GM18858 (cell line): ENCODE measurements around the gene CD46.
"Not testable (repeated sequence)": the region's sequence is repeated elsewhere in the genome, so short reads cannot be mapped to it uniquely, and the experiment has no call there.

Experiments used
- ATAC-seq: cut with Tn5 transposase; IDR thresholded peaks from one replicate; pipeline ENCODE4 v1.9.1; 2021; ENCODE audit not compliant: unreplicated experiment

The CD46 gene

GRCh38 chr1:207750631-207751305, 1.1 kb upstream of the CD46 start:
- no peak for ATAC-seq

- not testable (repeated sequence) for ATAC-seq
These were observed 428 bp upstream of the CD46 start for GRCh38 chr1:207751463-207751789.

DNA sequence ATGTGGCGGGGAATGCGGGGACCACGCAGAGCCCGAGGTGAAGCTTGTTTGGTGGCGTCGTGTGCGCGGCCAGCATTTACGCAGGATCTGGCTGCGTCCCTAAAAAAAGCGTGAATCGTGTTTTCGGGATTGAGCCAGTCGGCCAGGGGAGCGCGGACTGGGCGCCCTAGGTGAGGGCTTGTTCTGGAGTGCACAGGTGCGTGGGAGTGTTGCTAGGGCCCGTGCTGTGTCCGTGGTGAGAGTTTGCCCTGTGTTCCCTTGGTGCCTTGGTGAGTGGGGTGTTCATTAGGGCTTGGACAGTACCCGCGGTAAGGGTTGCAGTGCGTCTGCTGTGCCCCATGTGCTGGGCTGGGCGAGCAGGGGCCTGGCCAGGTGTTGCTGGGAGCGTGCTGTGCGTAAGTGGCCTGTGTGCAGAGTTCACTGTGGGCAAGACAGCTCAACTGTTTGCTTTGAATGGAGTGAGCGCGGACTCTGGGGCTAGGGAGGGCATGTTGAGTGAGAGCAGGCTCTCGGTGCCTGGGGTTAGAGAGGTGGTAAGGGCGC, 673 bp downstream of the CD46 start:
- ATAC-seq, result no peak

GRCh38 chr1:207753611-207754010, 1.8 kb downstream of the CD46 start:
- no peak for ATAC-seq

GRCh38 chr1:207754011-207754410, 2.2 kb downstream of the CD46 start:
- no peak for ATAC-seq

DNA sequence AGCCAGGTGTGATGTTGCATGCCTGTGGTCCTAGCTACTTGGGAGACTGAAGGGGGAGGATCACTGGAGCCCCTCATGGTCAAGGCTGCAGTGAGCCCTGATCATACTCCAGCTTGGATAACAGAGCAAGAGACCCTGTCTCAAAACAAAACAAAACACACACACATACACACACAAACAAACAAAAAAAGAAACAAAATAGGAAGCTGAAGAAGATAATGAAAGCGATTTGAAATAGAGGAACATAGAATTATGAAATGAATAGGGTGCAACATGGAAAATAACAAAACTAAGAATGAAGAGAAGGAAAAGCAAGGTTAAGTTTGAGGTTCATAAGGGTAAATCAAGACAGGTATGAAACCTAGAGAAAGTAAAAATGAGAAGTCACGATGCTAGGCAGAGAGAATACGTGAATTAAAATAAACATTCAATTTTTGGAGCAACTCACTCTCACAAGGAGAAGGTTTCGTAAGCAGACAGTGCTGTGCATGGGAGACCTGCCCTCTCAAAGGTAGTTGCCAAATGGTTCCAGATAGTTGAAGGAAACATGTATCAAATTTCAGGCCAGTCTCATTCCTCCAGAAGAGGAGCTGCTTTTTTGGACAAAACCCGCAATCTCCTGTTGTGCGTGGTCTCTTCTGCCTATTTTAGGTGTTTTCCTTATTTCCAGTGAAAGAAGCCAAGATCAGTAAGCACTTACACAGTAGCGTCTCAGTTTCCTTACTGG, 3.3 kb downstream of the CD46 start:
- ATAC-seq, result no peak

GRCh38 chr1:207755846-207756693, 4.2 kb downstream of the CD46 start:
- no peak for ATAC-seq

GRCh38 chr1:207762622-207763021, 10.8 kb downstream of the CD46 start:
- no peak for ATAC-seq

GRCh38 chr1:207763091-207763490, 11.2 kb downstream of the CD46 start:
- ATAC-seq, result no peak

- no peak for ATAC-seq
These were observed 12.1 kb downstream of the CD46 start for GRCh38 chr1:207763972-207764371.

GRCh38 chr1:207766569-207766968, 14.7 kb downstream of the CD46 start:
- ATAC-seq, result no peak

GRCh38 chr1:207770514-207770913, 18.7 kb downstream of the CD46 start:
- not testable (repeated sequence) for ATAC-seq

GRCh38 chr1:207776045-207776444, 24.2 kb downstream of the CD46 start:
- not testable (repeated sequence) for ATAC-seq

- ATAC-seq, result not testable (repeated sequence)
These were observed 25.6 kb downstream of the CD46 start for GRCh38 chr1:207777412-207777811.

DNA sequence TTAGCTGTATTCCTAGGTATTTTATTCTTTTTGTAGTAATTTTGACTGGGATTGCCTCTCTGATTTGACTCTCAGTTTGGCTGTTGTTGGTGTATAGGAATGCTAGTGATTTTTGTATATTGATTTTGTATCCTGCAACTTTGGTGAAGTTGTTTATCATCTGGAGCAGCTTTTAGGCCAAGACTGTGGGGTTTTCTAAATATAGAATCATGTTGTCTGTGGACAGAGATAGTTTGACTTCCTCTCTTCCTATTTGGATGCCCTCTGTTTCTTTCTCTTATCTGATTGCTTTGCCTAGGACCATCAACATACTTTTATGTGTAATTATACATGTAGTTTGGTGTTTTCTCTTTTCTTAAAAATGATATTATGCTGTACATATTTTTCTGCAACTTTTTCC, 27.2 kb downstream of the CD46 start:
- ATAC-seq, result no peak

DNA sequence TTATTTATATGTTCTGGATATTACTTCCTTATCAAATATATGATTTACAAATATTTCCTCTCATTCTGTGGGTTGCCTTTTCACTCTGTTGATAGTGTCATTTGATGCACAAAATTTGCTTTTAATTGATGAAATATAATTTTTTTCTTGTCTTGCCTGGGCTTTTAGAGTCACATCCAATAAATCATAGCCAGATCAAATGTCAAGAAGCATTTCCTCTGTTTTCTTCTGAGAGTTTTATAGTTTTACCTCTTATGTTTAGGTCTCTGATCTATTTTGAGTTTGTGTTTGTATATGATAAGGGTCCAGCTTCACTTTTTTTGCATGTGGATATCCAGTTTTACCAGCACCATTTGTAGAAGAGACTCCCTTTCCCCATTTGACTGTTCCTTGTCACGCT, 29.5 kb downstream of the CD46 start:
- no peak for ATAC-seq

DNA sequence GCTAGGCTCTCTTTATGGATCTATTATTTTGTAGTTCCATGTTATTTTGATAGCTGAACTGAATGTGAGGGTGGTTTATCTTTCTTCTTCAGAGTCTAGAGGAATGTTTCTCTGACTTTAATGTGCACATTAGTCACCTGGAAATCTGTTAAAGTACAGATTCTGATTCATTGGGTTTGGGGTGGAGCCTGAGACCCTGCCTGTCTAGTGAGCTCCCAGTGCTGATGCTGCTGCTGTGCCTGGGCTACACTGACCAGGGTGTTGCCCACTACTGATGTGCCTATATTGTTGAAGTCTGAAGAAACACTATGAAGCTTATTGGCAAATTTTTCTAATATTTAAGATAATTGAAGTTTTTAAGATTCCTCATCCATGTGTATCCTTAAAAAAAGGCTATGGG, 35.9 kb downstream of the CD46 start:
- ATAC-seq, result no peak

DNA sequence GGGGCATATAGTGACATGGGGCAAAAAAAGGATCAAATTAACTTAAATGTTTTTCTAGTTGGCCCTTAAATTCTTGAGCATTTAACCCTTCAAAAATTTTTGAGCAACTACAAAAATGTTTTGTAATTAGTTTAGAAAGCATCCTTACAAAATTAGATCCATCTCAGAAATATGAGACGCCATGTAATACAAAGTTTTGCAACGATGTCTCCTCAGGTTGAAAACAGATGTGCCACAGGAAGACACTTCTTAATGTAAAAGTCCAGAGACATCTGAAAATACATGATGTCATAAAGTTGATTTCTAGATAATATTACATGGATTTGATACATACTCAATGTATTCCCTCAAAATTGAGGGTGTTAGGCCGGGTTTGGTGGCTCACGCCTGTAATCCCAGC, 37.5 kb downstream of the CD46 start:
- ATAC-seq, result no peak

DNA sequence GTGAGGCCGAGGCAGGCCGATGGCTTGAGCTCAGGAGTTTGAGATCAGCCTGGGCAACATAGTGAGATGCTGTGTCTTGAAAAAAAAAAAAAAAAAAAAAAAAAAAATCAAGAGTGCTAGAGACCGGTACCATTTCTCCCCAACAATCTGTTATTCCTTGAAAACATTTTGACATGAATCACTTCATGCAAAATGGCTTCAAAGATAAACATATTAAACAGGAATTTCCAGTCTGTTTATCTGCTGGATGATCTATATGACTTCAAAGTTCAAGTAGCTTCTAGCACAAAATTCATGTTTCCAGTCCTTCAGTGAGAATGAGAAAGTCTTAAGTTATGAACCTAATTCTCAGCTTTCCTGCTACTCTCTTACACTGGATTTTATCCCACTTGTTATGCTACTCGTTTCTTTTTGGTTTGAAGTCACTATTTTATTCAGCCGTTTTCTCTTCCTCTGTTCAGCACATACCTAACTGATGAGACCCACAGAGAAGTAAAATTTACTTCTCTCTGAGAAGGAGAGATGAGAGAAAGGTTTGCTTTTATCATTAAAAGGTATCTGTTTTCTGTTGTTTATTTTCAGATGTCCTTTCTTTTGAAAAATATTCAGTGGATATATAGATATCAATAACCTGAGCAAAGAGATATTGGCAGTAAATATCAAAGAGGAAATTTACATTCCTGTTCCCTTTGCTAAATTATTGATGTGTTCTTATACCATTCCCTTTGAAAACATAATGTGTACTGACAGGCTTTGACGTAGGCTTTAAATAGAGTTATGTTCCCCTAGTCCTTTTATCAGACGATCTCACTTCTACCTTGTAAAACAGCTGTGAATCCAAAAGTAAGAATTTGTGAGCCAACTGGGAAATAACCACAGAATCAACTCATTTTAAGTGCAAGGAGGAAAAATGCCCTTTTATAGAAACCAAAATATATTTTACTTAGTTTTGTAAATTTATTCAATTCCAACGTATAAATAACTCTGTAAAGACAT, 38.2 kb downstream of the CD46 start:
- ATAC-seq, result no peak

- ATAC-seq, result no peak
These were observed 39.4 kb downstream of the CD46 start for GRCh38 chr1:207791290-207791689.
